ENCODE measurements around the gene TIRAP.
"Not testable (repeated sequence)": the region's sequence is repeated elsewhere in the genome, so short reads cannot be mapped to it uniquely, and the experiment has no call there.

The TIRAP gene

GRCh38 chr11:126288237-126288636 lies 5.3 kb downstream of the TIRAP start:
- no peak for DNase-seq

GRCh38 chr11:126290887-126291286 lies 8.0 kb downstream of the TIRAP start:
- DNase-seq, result no peak

GRCh38 chr11:126293726-126294125 lies 10.8 kb downstream of the TIRAP start:
- no peak for DNase-seq

- DNase-seq, result no peak
Observed at GRCh38 chr11:126297004-126297403, 14.1 kb downstream of the TIRAP start.

GRCh38 chr11:126303623-126304456 lies 20.9 kb downstream of the TIRAP start, which contains the start of gene DCPS:
TSS of gene DCPS (plus strand) at chr11:126304060. CDS start at chr11:126304081, 21 bp downstream.
- DNase-seq, result peak; percentile 100

GRCh38 chr11:126304457-126305075 lies 21.7 kb downstream of the TIRAP start:
- no peak for DNase-seq

- DNase-seq, result no peak
Observed at GRCh38 chr11:126305699-126306098, 22.8 kb downstream of the TIRAP start.

GRCh38 chr11:126307706-126308105 lies 24.8 kb downstream of the TIRAP start:
- peak; percentile 54 for DNase-seq

GRCh38 chr11:126308271-126308671 lies 25.4 kb downstream of the TIRAP start:
- DNase-seq, result peak; percentile 67

GRCh38 chr11:126308771-126309170 lies 25.9 kb downstream of the TIRAP start:
- not testable (repeated sequence) for DNase-seq

- peak; percentile 57 for DNase-seq
Observed at GRCh38 chr11:126310200-126310991, 27.5 kb downstream of the TIRAP start.

- DNase-seq, result no peak
Observed at GRCh38 chr11:126310992-126311310, 28.1 kb downstream of the TIRAP start.

GRCh38 chr11:126311401-126312291 lies 28.8 kb downstream of the TIRAP start:
- DNase-seq, result no peak

GRCh38 chr11:126312961-126313360 lies 30.1 kb downstream of the TIRAP start:
- peak; percentile 30 for DNase-seq

GRCh38 chr11:126313826-126314225 lies 30.9 kb downstream of the TIRAP start:
- DNase-seq, result no peak

- no peak for DNase-seq
Observed at GRCh38 chr11:126317432-126317755, 34.5 kb downstream of the TIRAP start.

GRCh38 chr11:126317756-126318573 lies 35.1 kb downstream of the TIRAP start:
- no peak for DNase-seq

GRCh38 chr11:126318574-126319373 lies 35.9 kb downstream of the TIRAP start:
- DNase-seq, result no peak

GRCh38 chr11:126319374-126319740 lies 36.5 kb downstream of the TIRAP start:
- DNase-seq, result no peak

GRCh38 chr11:126322996-126323395 lies 40.1 kb downstream of the TIRAP start:
- DNase-seq, result no peak

Measured in NCI-H526 treated with DMSO at 0.1 percent for 48 hours (cell line).